Sigmoid colon (tissue), 7 donors: ENCODE measurements around the gene POU3F1. TPM values are rescaled to one million over a fixed set of nuclear protein-coding genes. Genes with fewer than 3 reads are reported as not detected.

Experiments
- DNase-seq: peaks from one replicate; pipeline ENCODE4 v3.0.0-alpha.2; 2019
- H3K27ac ChIP-seq, 4 donors: fragments of 200-600 bp; sonication (generic); one replicate each; pipeline ENCODE4 v1.5.1; 2016 to 2019; ENCODE audit warnings: mild to moderate bottlenecking in 1 of 4
- H3K27me3 ChIP-seq, 3 donors: fragments of 200-600 bp; sonication (generic); one replicate each; pipeline ENCODE4 v1.5.1; 2019; ENCODE audit warnings: mild to moderate bottlenecking in 1 of 3
- H3K36me3 ChIP-seq, 4 donors: fragments of 200-600 bp; sonication (generic); one replicate each; pipeline ENCODE4 v1.5.1; 2016 to 2019
- H3K4me1 ChIP-seq, 4 donors: fragments of 200-600 bp; sonication (generic); one replicate each; pipeline ENCODE4 v1.5.1; 2017 to 2019
- H3K4me3 ChIP-seq, 4 donors: fragments of 200-600 bp; sonication (generic); one replicate each; pipeline ENCODE4 v1.5.1; 2017 to 2019; ENCODE audit warnings: mild to moderate bottlenecking in 2 of 4, moderate library complexity in 1 of 4
- H3K9me3 ChIP-seq, 4 donors: fragments of 200-600 bp in 3 of 4; sonication (generic) in 3 of 4; one replicate each; pipeline versions ENCODE4 v1.5.1 to v1.6.1; 2013 to 2019
- CTCF ChIP-seq, 4 experiments: fragments of 450-650 bp in 3 of 4; fragments of 200-600 bp in 1 of 4; IDR thresholded peaks; one replicate each; pipeline ENCODE4 v1.5.1; 2016 to 2019; ENCODE audit warnings: antibody characterized with exemption in 4 of 4, mild to moderate bottlenecking in 3 of 4, moderate library complexity in 2 of 4
- EP300 ChIP-seq, 4 donors: sonication (generic); formaldehyde crosslinking; IDR thresholded peaks; one replicate each; pipeline ENCODE4 v1.6.1; 2017; ENCODE audit warnings: antibody characterized with exemption in 4 of 4
- POLR2A ChIP-seq, 2 donors: fragments of 450-650 bp; IDR thresholded peaks; one replicate each; pipeline ENCODE4 v1.6.1; 2016; ENCODE audit warnings: antibody characterized with exemption in 2 of 2, mild to moderate bottlenecking in 2 of 2, moderate library complexity in 2 of 2
- POLR2AphosphoS5 ChIP-seq, 4 donors: sonication (generic); formaldehyde crosslinking; IDR thresholded peaks; one replicate each; pipeline ENCODE4 v1.6.1; 2017; ENCODE audit warnings: antibody characterized with exemption in 4 of 4
- WGBS, 2 donors: extraction: QIAGEN DNeasy Blood & Tissue Kit; methylation state at CpG; one replicate each; pipeline ENCODE4 v1.1.7; 2013; 5-methylcytosine and 5-hydroxymethylcytosine counted together
- intact Hi-C: fragments of 100-400 bp; cut with DNase I; formaldehyde crosslinking; loops from one replicate; pipeline ENCODE4 v1.15.1; 2023
- polyA plus RNA-seq, 3 donors: library from polyadenylated mRNA; stranded (reverse); fragments of 200-250 nt; gene quantifications; one replicate each; pipeline ENCODE4 v1.2.3, GENCODE V29; 2013
- total RNA-seq, 4 donors: library from RNA; depleted of rRNA; stranded (reverse); fragments of >200 nt; gene quantifications; one replicate each; pipeline ENCODE4 v1.1.0, GENCODE V29; 2016
- donor health status: healthy with polysubstance abuse.
- donor health status: Bipolar disorder and iron deficiency.
- donor health status: healthy.

Gene POU3F1
- total and polyA plus RNA-seq, 7 donors = 0.09 TPM; not detected in 6

GRCh38 chr1:38046884-38047602 lies 450 bp upstream of the POU3F1 start:
- Histone ChIP-seq H3K4me3 (peak overlapping the region; percentile 35 to 61 (median 52)), H3K4me1 (peaks cover 0 to 35% (median 32%) of the 10 kb centered on the region in 4 donors), H3K27ac (peak overlapping the region; percentile 51 to 70 (median 67)), H3K9me3 (no peaks in the 10 kb centered on the region), H3K36me3 (no peaks in the 10 kb centered on the region), H3K27me3 (peaks cover 36 to 54% (median 48%) of the 10 kb centered on the region in 3 donors)
- intact Hi-C loops = loop anchor here (10.0 kb wide), 2 partner anchors 88 to 242 kb away; partner anchors contain the start of genes C1orf122 and YRDC
- TF ChIP-seq POLR2A (IDR thresholded peaks at IDR 0.05) (no peak), CTCF (IDR thresholded peaks at IDR 0.05) (no peak), POLR2AphosphoS5 (IDR thresholded peaks at IDR 0.05) (no peak), EP300 (IDR thresholded peaks at IDR 0.05) (no peak)
- DNase-seq = peak; percentile 91
- 1% methylated on average over 99 of the region's 99 CpGs for WGBS, 2 donors

GRCh38 chr1:38045401-38046332 lies 926 bp downstream of the POU3F1 start:
- no peak for DNase-seq
- peak overlapping the region in 3 of 4 donors; percentile 48 to 61 (median 57) for H3K4me3 ChIP-seq
- intact Hi-C loops = loop anchor here (10.0 kb wide), 2 partner anchors 89 to 241 kb away; partner anchors contain the start of genes C1orf122 and YRDC
- no peak overlapping the region for H3K27ac ChIP-seq
- no peaks in the 10 kb centered on the region for H3K36me3 ChIP-seq
- peaks cover 36 to 64% (median 53%) of the 10 kb centered on the region in 3 donors for H3K27me3 ChIP-seq
- TF ChIP-seq POLR2AphosphoS5 (IDR thresholded peaks at IDR 0.05) (no peak), EP300 (IDR thresholded peaks at IDR 0.05) (no peak), POLR2A (IDR thresholded peaks at IDR 0.05) (no peak), CTCF (IDR thresholded peaks at IDR 0.05) (no peak)
- peaks cover 0 to 35% (median 32%) of the 10 kb centered on the region in 4 donors for H3K4me1 ChIP-seq
- 3 to 7% methylated on average over 115 of the region's 115 CpGs for WGBS, 2 donors
- no peaks in the 10 kb centered on the region for H3K9me3 ChIP-seq

GRCh38 chr1:38044221-38045215 lies 2.1 kb downstream of the POU3F1 start:
- no peaks in the 10 kb centered on the region for H3K9me3 ChIP-seq
- intact Hi-C loops = loop anchor here (10.0 kb wide), 2 partner anchors 90 to 240 kb away; partner anchors contain the start of genes C1orf122 and YRDC
- H3K4me3 ChIP-seq = peak overlapping the region in 2 of 4 donors; percentile 16 to 17
- no peaks in the 10 kb centered on the region for H3K36me3 ChIP-seq
- no peak for TF ChIP-seq CTCF (IDR thresholded peaks at IDR 0.05)
- peak in 1 of 4 donors; percentile 73 for TF ChIP-seq POLR2AphosphoS5 (IDR thresholded peaks at IDR 0.05)
- TF ChIP-seq POLR2A (IDR thresholded peaks at IDR 0.05) = no peak
- H3K4me1 ChIP-seq = peaks cover 0 to 35% (median 32%) of the 10 kb centered on the region in 4 donors
- DNase-seq = no peak
- WGBS, 2 donors = 4 to 8% methylated on average over 70 of the region's 70 CpGs
- peaks cover 36 to 72% (median 55%) of the 10 kb centered on the region in 3 donors for H3K27me3 ChIP-seq
- no peak overlapping the region for H3K27ac ChIP-seq
